WTC11 (cell line): ENCODE measurements around the gene TMEM243. TPM values are rescaled to one million over a fixed set of nuclear protein-coding genes. Genes with fewer than 3 reads are reported as not detected.

Experiments used
- ATAC-seq: fragments of 200-7000 bp; cut with Tn5 transposase; 2 replicates; pipeline ENCODE4 v1.10.0; 2021; ENCODE audit warnings: mild to moderate bottlenecking, moderate library complexity
- CTCF ChIA-PET: fragments of 300-600 bp; sonication (Branson Sonifier 250); formaldehyde crosslinking; loops from one replicate; lab custom pipeline; 2021; ENCODE audit warnings: antibody characterized with exemption; lab: Charles Lee
- POLR2A ChIA-PET: fragments of 350-600 bp; sonication (Branson Sonifier 250); formaldehyde crosslinking; loops from one replicate; lab custom pipeline; 2021; ENCODE audit warnings: antibody characterized with exemption; lab: Charles Lee
- DNase-seq: peaks from one replicate; pipeline ENCODE4 v3.0.0; 2021; ENCODE audit warnings: low spot score
- H3K27ac Mint-ChIP-seq: 2 replicates; pipeline ENCODE4 v1.8.0; 2021; ENCODE audit warnings: mixed read lengths
- H3K27me3 Mint-ChIP-seq: 2 replicates; pipeline ENCODE4 v1.8.0; 2021; ENCODE audit warnings: low read depth, mild to moderate bottlenecking, moderate library complexity, mixed read lengths
- H3K36me3 Mint-ChIP-seq: 2 replicates; pipeline ENCODE4 v1.8.0; 2021; ENCODE audit warnings: mixed read lengths
- H3K4me1 Mint-ChIP-seq: 2 replicates; pipeline ENCODE4 v1.8.0; 2022; ENCODE audit warnings: mixed read lengths
- H3K4me3 Mint-ChIP-seq: 2 replicates; pipeline ENCODE4 v1.8.0; 2021; ENCODE audit warnings: mild to moderate bottlenecking, moderate library complexity, mixed read lengths
- H3K9me3 Mint-ChIP-seq: 2 replicates; pipeline ENCODE4 v1.8.0; 2021; ENCODE audit warnings: mixed read lengths
- ATF1 ChIP-seq: sonication (generic); formaldehyde crosslinking; IDR thresholded peaks from 2 replicates; pipeline ENCODE4 v1.8.1; 2023; ENCODE audit warnings: mild to moderate bottlenecking, moderate library complexity, missing genetic modification reagents
- ELF4 ChIP-seq: sonication (generic); formaldehyde crosslinking; IDR thresholded peaks from 2 replicates; pipeline ENCODE4 v1.8.1; 2022; ENCODE audit warnings: low read depth, mild to moderate bottlenecking, moderate library complexity, missing genetic modification reagents
- EMX1 ChIP-seq: fragments of 250-450 bp; sonication (Bioruptor Pico); IDR thresholded peaks from 2 replicates; pipeline ENCODE4 v1.8.0; 2021; ENCODE audit warnings: mild to moderate bottlenecking
- GABPB1 ChIP-seq: sonication (generic); formaldehyde crosslinking; IDR thresholded peaks from 2 replicates; pipeline ENCODE4 v1.8.1; 2023; ENCODE audit warnings: mild to moderate bottlenecking, missing genetic modification reagents
- IRF2 ChIP-seq: sonication (generic); formaldehyde crosslinking; IDR thresholded peaks from 2 replicates; pipeline ENCODE4 v1.8.0; 2022; ENCODE audit warnings: low read depth, missing genetic modification reagents, borderline replicate concordance
- NFATC4 ChIP-seq: fragments of 250-450 bp; sonication (Bioruptor Pico); IDR thresholded peaks from 2 replicates; pipeline ENCODE4 v1.9.0; 2021; ENCODE audit warnings: mild to moderate bottlenecking
- OVOL2 ChIP-seq: fragments of 250-450 bp; sonication (Bioruptor Pico); IDR thresholded peaks from 2 replicates; pipeline ENCODE4 v1.9.0; 2021; ENCODE audit warnings: mild to moderate bottlenecking, borderline replicate concordance
- PRRX2 ChIP-seq: fragments of 250-450 bp; sonication (Bioruptor Pico); IDR thresholded peaks from 2 replicates; pipeline ENCODE4 v1.8.0; 2021; ENCODE audit warnings: mild to moderate bottlenecking
- SMAD3 ChIP-seq: sonication (generic); formaldehyde crosslinking; IDR thresholded peaks from 2 replicates; pipeline ENCODE4 v1.8.0; 2022; ENCODE audit warnings: missing genetic modification reagents, mild to moderate bottlenecking, borderline replicate concordance
- TEAD1 ChIP-seq: sonication (generic); formaldehyde crosslinking; IDR thresholded peaks from 2 replicates; pipeline ENCODE4 v1.8.0; 2022; ENCODE audit warnings: mild to moderate bottlenecking, missing genetic modification reagents
- TEAD4 ChIP-seq: sonication (generic); formaldehyde crosslinking; IDR thresholded peaks from 2 replicates; pipeline ENCODE4 v1.8.0; 2022; ENCODE audit warnings: mild to moderate bottlenecking, missing genetic modification reagents
- TP53 ChIP-seq: sonication (generic); formaldehyde crosslinking; IDR thresholded peaks from 2 replicates; pipeline ENCODE4 v1.8.1; 2023; ENCODE audit warnings: mild to moderate bottlenecking, missing genetic modification reagents
- ZBTB21 ChIP-seq: sonication (generic); formaldehyde crosslinking; IDR thresholded peaks from 2 replicates; pipeline ENCODE4 v1.8.1; 2023; ENCODE audit warnings: mild to moderate bottlenecking, missing genetic modification reagents, borderline replicate concordance
- ZNF423 ChIP-seq: fragments of 250-450 bp; sonication (Bioruptor Pico); IDR thresholded peaks from 2 replicates; pipeline ENCODE4 v2.1.2; 2022; ENCODE audit warnings: mild to moderate bottlenecking, moderate library complexity
- total RNA-seq: library from RNA; stranded (reverse); gene quantifications from 3 replicates; pipeline ENCODE4 v1.2.3, GENCODE V29; 2021
- TF ChIP-seq, protein P1 (sequence below): fragments of 250-450 bp; sonication (Bioruptor Pico); IDR thresholded peaks from 2 replicates; pipeline ENCODE4 v1.9.0; 2021; ENCODE audit warnings: mild to moderate bottlenecking
- TF ChIP-seq, protein P2 (sequence below): sonication (generic); formaldehyde crosslinking; IDR thresholded peaks from 2 replicates; pipeline ENCODE4 v1.8.0; 2022; ENCODE audit warnings: missing genetic modification reagents
- TF ChIP-seq, protein P3 (sequence below): sonication (generic); formaldehyde crosslinking; IDR thresholded peaks from 2 replicates; pipeline ENCODE4 v1.8.0; 2022; ENCODE audit warnings: mild to moderate bottlenecking, missing genetic modification reagents
- TF ChIP-seq, protein P4 (sequence below): sonication (generic); formaldehyde crosslinking; IDR thresholded peaks from 2 replicates; pipeline ENCODE4 v1.8.0; 2022; ENCODE audit warnings: mild to moderate bottlenecking, missing genetic modification reagents
- TF ChIP-seq, protein P5 (sequence below): sonication (generic); formaldehyde crosslinking; IDR thresholded peaks from 2 replicates; pipeline ENCODE4 v1.8.1; 2023; ENCODE audit warnings: mild to moderate bottlenecking, missing genetic modification reagents, moderate library complexity
- TF ChIP-seq, protein P6 (sequence below): sonication (generic); formaldehyde crosslinking; IDR thresholded peaks from 2 replicates; pipeline ENCODE4 v1.8.1; 2023; ENCODE audit warnings: mild to moderate bottlenecking, missing genetic modification reagents

TMEM243 gene
- total RNA-seq, 1 experiment from 2014 or later, result 29.0 TPM

DNA sequence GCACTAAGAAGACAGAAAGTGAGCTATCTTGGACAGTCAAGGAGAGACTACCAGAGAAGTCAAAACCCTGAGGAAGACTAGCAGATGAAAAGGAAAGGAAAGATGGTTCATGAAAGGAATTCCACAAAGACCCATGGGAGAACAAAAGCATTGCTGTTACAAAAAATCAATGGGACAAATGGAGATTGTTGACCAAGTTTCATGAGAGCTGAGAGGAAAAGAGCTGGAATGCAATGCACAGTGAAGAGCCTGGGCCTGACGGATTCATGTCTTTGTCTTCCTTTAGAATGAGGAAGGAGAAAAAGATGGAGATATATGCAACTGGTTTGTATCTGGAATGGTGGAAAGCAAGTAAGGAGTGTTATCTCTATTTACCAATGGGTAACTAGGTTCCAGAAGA is 17.3 kb downstream of the TMEM243 start (continued):
- TF ChIP-seq, protein P1, sequence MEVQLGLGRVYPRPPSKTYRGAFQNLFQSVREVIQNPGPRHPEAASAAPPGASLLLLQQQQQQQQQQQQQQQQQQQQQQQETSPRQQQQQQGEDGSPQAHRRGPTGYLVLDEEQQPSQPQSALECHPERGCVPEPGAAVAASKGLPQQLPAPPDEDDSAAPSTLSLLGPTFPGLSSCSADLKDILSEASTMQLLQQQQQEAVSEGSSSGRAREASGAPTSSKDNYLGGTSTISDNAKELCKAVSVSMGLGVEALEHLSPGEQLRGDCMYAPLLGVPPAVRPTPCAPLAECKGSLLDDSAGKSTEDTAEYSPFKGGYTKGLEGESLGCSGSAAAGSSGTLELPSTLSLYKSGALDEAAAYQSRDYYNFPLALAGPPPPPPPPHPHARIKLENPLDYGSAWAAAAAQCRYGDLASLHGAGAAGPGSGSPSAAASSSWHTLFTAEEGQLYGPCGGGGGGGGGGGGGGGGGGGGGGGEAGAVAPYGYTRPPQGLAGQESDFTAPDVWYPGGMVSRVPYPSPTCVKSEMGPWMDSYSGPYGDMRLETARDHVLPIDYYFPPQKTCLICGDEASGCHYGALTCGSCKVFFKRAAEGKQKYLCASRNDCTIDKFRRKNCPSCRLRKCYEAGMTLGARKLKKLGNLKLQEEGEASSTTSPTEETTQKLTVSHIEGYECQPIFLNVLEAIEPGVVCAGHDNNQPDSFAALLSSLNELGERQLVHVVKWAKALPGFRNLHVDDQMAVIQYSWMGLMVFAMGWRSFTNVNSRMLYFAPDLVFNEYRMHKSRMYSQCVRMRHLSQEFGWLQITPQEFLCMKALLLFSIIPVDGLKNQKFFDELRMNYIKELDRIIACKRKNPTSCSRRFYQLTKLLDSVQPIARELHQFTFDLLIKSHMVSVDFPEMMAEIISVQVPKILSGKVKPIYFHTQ (CRISPR knock-in tag), result no peak
- no peak for TF ChIP-seq TP53 (CRISPR knock-in tag)

DNA sequence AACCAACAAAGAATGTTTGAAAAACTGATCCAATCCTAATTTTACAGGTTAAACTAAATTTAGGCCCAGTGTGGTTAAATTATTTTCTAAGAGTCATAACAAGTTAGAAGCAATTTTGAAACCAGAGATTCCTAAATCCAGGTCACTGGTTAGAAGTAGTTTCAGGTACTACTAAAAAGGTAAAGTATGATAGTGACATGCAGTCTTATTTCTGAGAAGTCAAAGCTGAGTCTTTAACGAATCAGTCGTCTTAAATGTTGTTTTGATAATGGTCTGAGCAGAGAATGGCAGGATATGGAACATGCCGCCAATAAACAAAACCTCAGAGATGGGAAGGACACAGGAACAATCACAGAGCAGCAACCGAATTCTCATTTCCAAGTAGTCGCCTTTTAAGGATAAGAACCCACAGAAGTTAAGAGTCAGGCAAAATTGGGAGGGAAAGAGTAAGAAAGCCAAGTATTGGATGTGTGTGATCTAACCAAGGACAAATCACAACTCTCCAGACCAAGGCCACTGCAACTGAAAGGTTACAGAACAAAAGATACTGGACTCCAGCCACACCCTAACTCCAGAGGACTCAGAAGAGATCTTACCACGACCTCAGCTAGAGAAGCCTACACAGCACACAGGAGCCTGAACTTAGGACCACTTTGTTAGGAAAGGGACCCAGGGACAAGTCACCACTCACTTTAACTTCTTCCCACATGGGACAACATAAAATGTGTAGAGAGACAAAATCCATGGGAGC is 19.7 kb downstream of the TMEM243 start:
- CTCF ChIA-PET, result no interaction called here

More for the DNA sequence above, 19.7 kb downstream of the TMEM243 start:
- H3K4me1 Mint-ChIP-seq, result peaks cover 27% of the 10 kb centered on the region
- no peak for TF ChIP-seq EMX1 (CRISPR knock-in tag)
- no peak for TF ChIP-seq ZBTB21
- no peak for TF ChIP-seq SMAD3 (CRISPR knock-in tag)
- TF ChIP-seq OVOL2 (CRISPR knock-in tag), result no peak
- no peak for TF ChIP-seq GABPB1 (CRISPR knock-in tag)
- TF ChIP-seq, protein P2, sequence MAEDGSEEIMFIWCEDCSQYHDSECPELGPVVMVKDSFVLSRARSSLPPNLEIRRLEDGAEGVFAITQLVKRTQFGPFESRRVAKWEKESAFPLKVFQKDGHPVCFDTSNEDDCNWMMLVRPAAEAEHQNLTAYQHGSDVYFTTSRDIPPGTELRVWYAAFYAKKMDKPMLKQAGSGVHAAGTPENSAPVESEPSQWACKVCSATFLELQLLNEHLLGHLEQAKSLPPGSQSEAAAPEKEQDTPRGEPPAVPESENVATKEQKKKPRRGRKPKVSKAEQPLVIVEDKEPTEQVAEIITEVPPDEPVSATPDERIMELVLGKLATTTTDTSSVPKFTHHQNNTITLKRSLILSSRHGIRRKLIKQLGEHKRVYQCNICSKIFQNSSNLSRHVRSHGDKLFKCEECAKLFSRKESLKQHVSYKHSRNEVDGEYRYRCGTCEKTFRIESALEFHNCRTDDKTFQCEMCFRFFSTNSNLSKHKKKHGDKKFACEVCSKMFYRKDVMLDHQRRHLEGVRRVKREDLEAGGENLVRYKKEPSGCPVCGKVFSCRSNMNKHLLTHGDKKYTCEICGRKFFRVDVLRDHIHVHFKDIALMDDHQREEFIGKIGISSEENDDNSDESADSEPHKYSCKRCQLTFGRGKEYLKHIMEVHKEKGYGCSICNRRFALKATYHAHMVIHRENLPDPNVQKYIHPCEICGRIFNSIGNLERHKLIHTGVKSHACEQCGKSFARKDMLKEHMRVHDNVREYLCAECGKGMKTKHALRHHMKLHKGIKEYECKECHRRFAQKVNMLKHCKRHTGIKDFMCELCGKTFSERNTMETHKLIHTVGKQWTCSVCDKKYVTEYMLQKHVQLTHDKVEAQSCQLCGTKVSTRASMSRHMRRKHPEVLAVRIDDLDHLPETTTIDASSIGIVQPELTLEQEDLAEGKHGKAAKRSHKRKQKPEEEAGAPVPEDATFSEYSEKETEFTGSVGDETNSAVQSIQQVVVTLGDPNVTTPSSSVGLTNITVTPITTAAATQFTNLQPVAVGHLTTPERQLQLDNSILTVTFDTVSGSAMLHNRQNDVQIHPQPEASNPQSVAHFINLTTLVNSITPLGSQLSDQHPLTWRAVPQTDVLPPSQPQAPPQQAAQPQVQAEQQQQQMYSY (CRISPR knock-in tag), result no peak
- TF ChIP-seq TEAD1 (CRISPR knock-in tag), result no peak
- no peak for TF ChIP-seq IRF2 (CRISPR knock-in tag)
- TF ChIP-seq, protein P3, sequence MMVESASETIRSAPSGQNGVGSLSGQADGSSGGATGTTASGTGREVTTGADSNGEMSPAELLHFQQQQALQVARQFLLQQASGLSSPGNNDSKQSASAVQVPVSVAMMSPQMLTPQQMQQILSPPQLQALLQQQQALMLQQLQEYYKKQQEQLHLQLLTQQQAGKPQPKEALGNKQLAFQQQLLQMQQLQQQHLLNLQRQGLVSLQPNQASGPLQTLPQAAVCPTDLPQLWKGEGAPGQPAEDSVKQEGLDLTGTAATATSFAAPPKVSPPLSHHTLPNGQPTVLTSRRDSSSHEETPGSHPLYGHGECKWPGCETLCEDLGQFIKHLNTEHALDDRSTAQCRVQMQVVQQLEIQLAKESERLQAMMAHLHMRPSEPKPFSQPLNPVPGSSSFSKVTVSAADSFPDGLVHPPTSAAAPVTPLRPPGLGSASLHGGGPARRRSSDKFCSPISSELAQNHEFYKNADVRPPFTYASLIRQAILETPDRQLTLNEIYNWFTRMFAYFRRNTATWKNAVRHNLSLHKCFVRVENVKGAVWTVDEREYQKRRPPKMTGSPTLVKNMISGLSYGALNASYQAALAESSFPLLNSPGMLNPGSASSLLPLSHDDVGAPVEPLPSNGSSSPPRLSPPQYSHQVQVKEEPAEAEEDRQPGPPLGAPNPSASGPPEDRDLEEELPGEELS (CRISPR knock-in tag), result no peak
- no peak for TF ChIP-seq PRRX2
- no peak for TF ChIP-seq ZNF423 (CRISPR knock-in tag)
- no peak for TF ChIP-seq ATF1
- no peak for TF ChIP-seq ELF4 (CRISPR knock-in tag)
- TF ChIP-seq, protein P4, sequence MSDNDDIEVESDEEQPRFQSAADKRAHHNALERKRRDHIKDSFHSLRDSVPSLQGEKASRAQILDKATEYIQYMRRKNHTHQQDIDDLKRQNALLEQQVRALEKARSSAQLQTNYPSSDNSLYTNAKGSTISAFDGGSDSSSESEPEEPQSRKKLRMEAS, result no peak
- TF ChIP-seq, protein P5, sequence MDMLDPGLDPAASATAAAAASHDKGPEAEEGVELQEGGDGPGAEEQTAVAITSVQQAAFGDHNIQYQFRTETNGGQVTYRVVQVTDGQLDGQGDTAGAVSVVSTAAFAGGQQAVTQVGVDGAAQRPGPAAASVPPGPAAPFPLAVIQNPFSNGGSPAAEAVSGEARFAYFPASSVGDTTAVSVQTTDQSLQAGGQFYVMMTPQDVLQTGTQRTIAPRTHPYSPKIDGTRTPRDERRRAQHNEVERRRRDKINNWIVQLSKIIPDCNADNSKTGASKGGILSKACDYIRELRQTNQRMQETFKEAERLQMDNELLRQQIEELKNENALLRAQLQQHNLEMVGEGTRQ, result no peak
- no peak for TF ChIP-seq NFATC4 (CRISPR knock-in tag)
- TF ChIP-seq, protein P6, sequence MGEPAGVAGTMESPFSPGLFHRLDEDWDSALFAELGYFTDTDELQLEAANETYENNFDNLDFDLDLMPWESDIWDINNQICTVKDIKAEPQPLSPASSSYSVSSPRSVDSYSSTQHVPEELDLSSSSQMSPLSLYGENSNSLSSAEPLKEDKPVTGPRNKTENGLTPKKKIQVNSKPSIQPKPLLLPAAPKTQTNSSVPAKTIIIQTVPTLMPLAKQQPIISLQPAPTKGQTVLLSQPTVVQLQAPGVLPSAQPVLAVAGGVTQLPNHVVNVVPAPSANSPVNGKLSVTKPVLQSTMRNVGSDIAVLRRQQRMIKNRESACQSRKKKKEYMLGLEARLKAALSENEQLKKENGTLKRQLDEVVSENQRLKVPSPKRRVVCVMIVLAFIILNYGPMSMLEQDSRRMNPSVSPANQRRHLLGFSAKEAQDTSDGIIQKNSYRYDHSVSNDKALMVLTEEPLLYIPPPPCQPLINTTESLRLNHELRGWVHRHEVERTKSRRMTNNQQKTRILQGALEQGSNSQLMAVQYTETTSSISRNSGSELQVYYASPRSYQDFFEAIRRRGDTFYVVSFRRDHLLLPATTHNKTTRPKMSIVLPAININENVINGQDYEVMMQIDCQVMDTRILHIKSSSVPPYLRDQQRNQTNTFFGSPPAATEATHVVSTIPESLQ (CRISPR knock-in tag), result no peak
- TF ChIP-seq TEAD4 (CRISPR knock-in tag), result no peak
- TF ChIP-seq, all 79 proteins: peak for 0
- POLR2A ChIA-PET, result no interaction called here
- ATAC-seq (peak; percentile 26), DNase-seq (no peak)
- H3K36me3 Mint-ChIP-seq, result peaks cover 67% of the 10 kb centered on the region
- H3K9me3 Mint-ChIP-seq, result peaks cover 23% of the 10 kb centered on the region
- peak overlapping the region; percentile 69 for H3K27ac Mint-ChIP-seq
- no peak overlapping the region for H3K4me3 Mint-ChIP-seq
- H3K27me3 Mint-ChIP-seq, result no peaks in the 10 kb centered on the region
